Mesenchymal stem cell (in vitro differentiated cells and primary cell): Measurements from ENCODE around the gene CLNK.

Source experiments
- DNase-seq: peaks from one replicate; pipeline ENCODE4 v3.0.0-alpha.2; 2013
- H2AFZ ChIP-seq: one replicate; pipeline ENCODE4 v1.6.1; 2013; ENCODE audit warnings: low read depth, mild to moderate bottlenecking, control low read depth, inconsistent platforms, low read length, moderate library complexity
- H2AK5ac ChIP-seq: 2 replicates; pipeline ENCODE4 v1.6.1; 2013; ENCODE audit warnings: low read length, moderate library complexity, mild to moderate bottlenecking, inconsistent platforms; ENCODE audit not compliant: severe bottlenecking
- H2BK120ac ChIP-seq: one replicate; pipeline ENCODE4 v1.6.1; 2013; ENCODE audit warnings: low read depth, mild to moderate bottlenecking, inconsistent platforms, low read length, moderate library complexity
- H2BK12ac ChIP-seq, 2 experiments: one replicate each; pipeline ENCODE4 v1.6.1; 2013; ENCODE audit warnings: inconsistent platforms in 2 of 2, low read length in 2 of 2, mild to moderate bottlenecking in 2 of 2, moderate library complexity in 2 of 2, control low read depth in 1 of 2
- H2BK15ac ChIP-seq: one replicate; pipeline ENCODE4 v1.6.1; 2013; ENCODE audit warnings: mild to moderate bottlenecking, low read depth, inconsistent platforms; ENCODE audit not compliant: poor library complexity, severe bottlenecking
- H2BK5ac ChIP-seq: 2 replicates; pipeline ENCODE4 v1.6.1; 2013; ENCODE audit warnings: low read depth, mild to moderate bottlenecking, low read length, control low read depth, inconsistent platforms; ENCODE audit not compliant: poor library complexity, severe bottlenecking
- H3K14ac ChIP-seq, 2 experiments: one replicate each; pipeline ENCODE4 v1.6.1; 2013; ENCODE audit warnings: inconsistent platforms in 2 of 2, low read length in 2 of 2, control low read depth in 1 of 2, mild to moderate bottlenecking in 1 of 2, moderate library complexity in 1 of 2
- H3K18ac ChIP-seq, 2 experiments: one replicate each; pipeline ENCODE4 v1.6.1; 2013; ENCODE audit warnings: inconsistent platforms in 2 of 2, low read length in 2 of 2, control low read depth in 1 of 2, low read depth in 1 of 2, mild to moderate bottlenecking in 1 of 2
- H3K23ac ChIP-seq, 2 experiments: one replicate each; pipeline ENCODE4 v1.6.1; 2013; ENCODE audit warnings: inconsistent platforms in 2 of 2, low read length in 2 of 2, mild to moderate bottlenecking in 2 of 2, moderate library complexity in 2 of 2, control low read depth in 1 of 2
- H3K27ac ChIP-seq: 2 replicates; pipeline ENCODE4 v1.5.1; 2013; ENCODE audit warnings: mild to moderate bottlenecking, moderate library complexity, low read length, control low read depth, inconsistent platforms; ENCODE audit not compliant: poor library complexity, severe bottlenecking
- H3K27me3 ChIP-seq, 2 experiments: 2 replicates each; pipeline versions ENCODE4 v1.6.1 to v1.7.0; 2013; ENCODE audit warnings: low read length in 2 of 2, mild to moderate bottlenecking in 2 of 2, moderate library complexity in 2 of 2, control low read depth in 1 of 2, inconsistent platforms in 1 of 2; ENCODE audit not compliant: control insufficient read depth in 1 of 2, insufficient read depth in 1 of 2
- H3K36me3 ChIP-seq, 2 experiments: 2 replicates each; pipeline versions ENCODE4 v1.6.1 to v1.7.0; 2013; ENCODE audit warnings: low read length in 2 of 2, control low read depth in 1 of 2, inconsistent platforms in 1 of 2, low read depth in 1 of 2, mild to moderate bottlenecking in 1 of 2; ENCODE audit not compliant: insufficient read depth in 2 of 2, control insufficient read depth in 1 of 2
- H3K4ac ChIP-seq, 2 experiments: one replicate each; pipeline ENCODE4 v1.6.1; 2013; ENCODE audit warnings: inconsistent platforms in 2 of 2, low read length in 2 of 2, mild to moderate bottlenecking in 2 of 2, moderate library complexity in 2 of 2, control low read depth in 1 of 2, low read depth in 1 of 2
- H3K4me1 ChIP-seq: 2 replicates; pipeline ENCODE4 v1.6.1; 2013; ENCODE audit warnings: low read depth, low read length, control low read depth; ENCODE audit not compliant: control insufficient read depth, insufficient read depth
- H3K4me2 ChIP-seq: 2 replicates; pipeline ENCODE4 v1.6.1; 2013; ENCODE audit warnings: low read length, mild to moderate bottlenecking, inconsistent platforms; ENCODE audit not compliant: poor library complexity, severe bottlenecking
- H3K4me3 ChIP-seq, 2 experiments: 2 replicates each; pipeline versions ENCODE4 v1.5.1 to v1.7.0; 2013; ENCODE audit warnings: low read length in 2 of 2, mild to moderate bottlenecking in 2 of 2, control low read depth in 1 of 2, low read depth in 1 of 2; ENCODE audit not compliant: insufficient read depth in 1 of 2
- H3K79me1 ChIP-seq: replicated peaks from 2 replicates; pipeline ENCODE4 v1.6.1; 2013; ENCODE audit warnings: mild to moderate bottlenecking, control low read depth, low read length, inconsistent platforms; ENCODE audit not compliant: poor library complexity, severe bottlenecking
- H3K9ac ChIP-seq: 2 replicates; pipeline ENCODE4 v1.7.0; 2013; ENCODE audit warnings: mild to moderate bottlenecking, low read length, moderate library complexity
- H3K9me3 ChIP-seq: 2 replicates; pipeline ENCODE4 v1.7.0; 2013; ENCODE audit warnings: mild to moderate bottlenecking, low read length; ENCODE audit not compliant: control insufficient read depth
- H4K8ac ChIP-seq: one replicate; pipeline ENCODE4 v1.6.1; 2013; ENCODE audit warnings: inconsistent platforms, mild to moderate bottlenecking, low read length, moderate library complexity
- H4K91ac ChIP-seq: one replicate; pipeline ENCODE4 v1.6.1; 2013; ENCODE audit warnings: mild to moderate bottlenecking, low read length, inconsistent platforms
- WGBS: methylation state at CpG from one replicate; pipeline ENCODE4 v1.1.7; 2013; ENCODE audit warnings: mixed read lengths; 5-methylcytosine and 5-hydroxymethylcytosine counted together

The CLNK gene

GRCh38 chr4:10571909-10572308 lies 112.7 kb downstream of the CLNK start:
- no peak overlapping the region for H3K4ac ChIP-seq
- H3K18ac ChIP-seq = no peak overlapping the region
- H3K36me3 ChIP-seq = no peaks in the 10 kb centered on the region
- H4K91ac ChIP-seq = no peak overlapping the region
- H4K8ac ChIP-seq = no peak overlapping the region
- no peak overlapping the region for H3K23ac ChIP-seq
- no peak overlapping the region for H2AFZ ChIP-seq
- no peak overlapping the region for H3K9ac ChIP-seq
- H3K4me1 ChIP-seq = no peaks in the 10 kb centered on the region
- H2BK120ac ChIP-seq = no peak overlapping the region
- WGBS = 94% methylated on average over 2 of the region's 2 CpGs
- no peak overlapping the region for H3K4me3 ChIP-seq
- no peak overlapping the region for H3K27ac ChIP-seq
- H3K79me1 ChIP-seq = no peaks in the 10 kb centered on the region
- H2AK5ac ChIP-seq = no peak overlapping the region
- no peaks in the 10 kb centered on the region for H3K9me3 ChIP-seq
- H3K14ac ChIP-seq = no peak overlapping the region
- no peak overlapping the region for H2BK12ac ChIP-seq
- DNase-seq = no peak
- H3K4me2 ChIP-seq = no peak overlapping the region
- H3K27me3 ChIP-seq = peaks cover 0 to 25% of the 10 kb centered on the region in 2 experiments
- H2BK15ac ChIP-seq = no peak overlapping the region
- H2BK5ac ChIP-seq = no peak overlapping the region

- no peak overlapping the region for H3K4me3 ChIP-seq
- H2BK120ac ChIP-seq = no peak overlapping the region
- DNase-seq = no peak
- H3K27ac ChIP-seq = no peak overlapping the region
- no peak overlapping the region for H2BK5ac ChIP-seq
- H3K27me3 ChIP-seq = peaks cover 0 to 9% of the 10 kb centered on the region in 2 experiments
- H4K8ac ChIP-seq = no peak overlapping the region
- H3K9me3 ChIP-seq = no peaks in the 10 kb centered on the region
- no peak overlapping the region for H3K18ac ChIP-seq
- H3K9ac ChIP-seq = no peak overlapping the region
- no peak overlapping the region for H3K4me2 ChIP-seq
- H3K79me1 ChIP-seq = no peaks in the 10 kb centered on the region
- H4K91ac ChIP-seq = no peak overlapping the region
- no peak overlapping the region for H3K4ac ChIP-seq
- no peak overlapping the region for H2BK12ac ChIP-seq
- H2BK15ac ChIP-seq = no peak overlapping the region
- no peak overlapping the region for H2AFZ ChIP-seq
- WGBS = 86% methylated on average over 2 of the region's 2 CpGs
- no peak overlapping the region for H3K14ac ChIP-seq
- H3K36me3 ChIP-seq = no peaks in the 10 kb centered on the region
- no peak overlapping the region for H2AK5ac ChIP-seq
- H3K23ac ChIP-seq = no peak overlapping the region
- no peaks in the 10 kb centered on the region for H3K4me1 ChIP-seq
These were observed 115.1 kb downstream of the CLNK start for GRCh38 chr4:10569491-10569890.

- Histone ChIP-seq H4K8ac (no peak overlapping the region), H3K4ac (no peak overlapping the region), H2BK15ac (no peak overlapping the region), H2AFZ (no peak overlapping the region), H2AK5ac (no peak overlapping the region), H4K91ac (no peak overlapping the region), H3K4me3 (no peak overlapping the region), H3K23ac (no peak overlapping the region), H2BK120ac (no peak overlapping the region), H3K9me3 (no peaks in the 10 kb centered on the region), H3K4me1 (no peaks in the 10 kb centered on the region), H3K79me1 (no peaks in the 10 kb centered on the region), H3K18ac (no peak overlapping the region), H3K27ac (no peak overlapping the region), H3K9ac (no peak overlapping the region), H3K14ac (no peak overlapping the region), H2BK12ac (no peak overlapping the region), H3K4me2 (no peak overlapping the region), H3K27me3 (peaks cover 0 to 4% of the 10 kb centered on the region in 2 experiments), H2BK5ac (no peak overlapping the region), H3K36me3 (no peaks in the 10 kb centered on the region)
- DNase-seq = no peak
These were observed 116.8 kb downstream of the CLNK start for GRCh38 chr4:10567766-10568165.

GRCh38 chr4:10565166-10565780 lies 119.3 kb downstream of the CLNK start:
- no peak overlapping the region for H3K27ac ChIP-seq
- H3K9ac ChIP-seq = no peak overlapping the region
- H3K4me2 ChIP-seq = no peak overlapping the region
- H3K4me3 ChIP-seq = no peak overlapping the region
- H2BK5ac ChIP-seq = no peak overlapping the region
- no peak overlapping the region for H4K91ac ChIP-seq
- H2AFZ ChIP-seq = no peak overlapping the region
- H3K23ac ChIP-seq = no peak overlapping the region
- no peak overlapping the region for H3K18ac ChIP-seq
- no peak overlapping the region for H4K8ac ChIP-seq
- no peak overlapping the region for H2BK12ac ChIP-seq
- WGBS = 78% methylated on average over 4 of the region's 5 CpGs
- H3K4ac ChIP-seq = no peak overlapping the region
- no peaks in the 10 kb centered on the region for H3K9me3 ChIP-seq
- no peaks in the 10 kb centered on the region for H3K4me1 ChIP-seq
- peaks cover 0 to 4% of the 10 kb centered on the region in 2 experiments for H3K27me3 ChIP-seq
- H3K36me3 ChIP-seq = no peaks in the 10 kb centered on the region
- no peak overlapping the region for H2BK15ac ChIP-seq
- H2BK120ac ChIP-seq = no peak overlapping the region
- no peak overlapping the region for H2AK5ac ChIP-seq
- no peaks in the 10 kb centered on the region for H3K79me1 ChIP-seq
- no peak overlapping the region for H3K14ac ChIP-seq
- no peak for DNase-seq
